Measurements from ENCODE around the gene SERPINA7.

GRCh38 chrX:106005684-106006083 lies 32.8 kb downstream of the SERPINA7 start:
- no peak for TF ChIP-seq TAF1 (IDR thresholded peaks at IDR 0.05; ENCODE audit: low read depth)
- TF ChIP-seq CEBPB (IDR thresholded peaks at IDR 0.05) = no peak
- TF ChIP-seq REST (IDR thresholded peaks at IDR 0.05; ENCODE audit: low read depth) = no peak

Data from Ishikawa (cell line).